ENCODE measurements around the gene GOLGA1.
"Not testable (repeated sequence)": the region's sequence is repeated elsewhere in the genome, so short reads cannot be mapped to it uniquely, and the experiment has no call there.

Gene GOLGA1

DNA sequence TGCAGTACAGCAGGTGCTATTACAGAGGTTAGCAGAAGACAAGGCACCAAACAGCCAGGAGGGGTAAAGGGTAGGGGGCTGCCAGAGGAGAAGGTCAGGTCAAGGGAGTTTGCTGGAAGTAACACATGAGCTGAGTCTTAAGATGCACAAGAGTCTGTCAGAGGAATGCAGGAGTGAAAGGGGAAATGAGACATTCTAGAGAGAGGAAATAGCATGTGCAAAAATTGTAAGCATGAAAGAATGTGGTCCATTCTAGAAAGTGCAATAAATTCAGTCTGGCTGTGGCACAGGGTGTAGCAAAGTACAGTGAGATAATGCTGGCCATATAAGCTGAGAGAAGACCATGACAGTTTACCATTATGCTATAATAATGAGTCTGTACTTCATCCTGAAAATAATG lies 6.6 kb downstream of the GOLGA1 start:
- DNase-seq = no peak

DNA sequence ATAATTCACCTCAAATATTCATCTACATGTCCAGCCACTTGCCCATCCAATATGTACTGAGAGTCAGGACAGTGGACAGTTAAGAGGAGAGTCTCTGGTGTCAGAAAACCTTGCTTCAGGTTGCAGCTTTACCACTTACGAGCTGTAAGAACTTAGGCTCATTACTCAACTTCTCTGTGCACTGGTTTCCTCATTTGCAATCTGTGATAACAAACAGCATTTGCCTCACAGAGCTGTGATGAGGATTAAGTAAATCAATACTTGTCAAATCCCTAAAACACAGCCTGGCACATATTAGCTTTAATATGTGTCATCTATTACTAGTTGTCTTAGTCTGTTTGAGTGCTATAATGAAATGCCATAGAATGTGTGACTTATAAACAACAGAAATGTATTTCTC lies 8.6 kb downstream of the GOLGA1 start:
- no peak for DNase-seq

DNA sequence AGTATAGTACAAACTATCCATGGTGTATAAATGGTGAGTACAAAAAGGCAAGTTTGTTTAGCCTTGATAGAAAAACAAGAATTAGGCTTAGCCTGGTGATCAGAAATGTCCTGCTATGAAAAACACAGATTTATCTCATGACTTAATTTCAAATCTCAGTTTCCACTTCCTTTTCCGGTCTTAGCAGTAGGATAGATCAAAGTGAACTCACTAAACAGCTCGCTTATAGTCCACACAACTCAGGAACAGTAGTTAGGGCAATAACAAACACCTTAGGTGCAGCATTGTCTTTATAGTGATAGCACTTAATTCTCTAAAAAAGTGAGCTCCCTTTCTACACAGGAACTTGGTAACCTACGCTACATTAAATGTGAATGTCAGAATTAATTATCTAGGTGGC lies 11.4 kb downstream of the GOLGA1 start:
- DNase-seq = no peak

- no peak for DNase-seq
These were observed 12.8 kb downstream of the GOLGA1 start for GRCh38 chr9:124928116-124928515.

GRCh38 chr9:124920394-124920793 lies 20.5 kb downstream of the GOLGA1 start:
- DNase-seq = not testable (repeated sequence)

- no peak for DNase-seq
These were observed 26.0 kb downstream of the GOLGA1 start for GRCh38 chr9:124914753-124915405.

DNA sequence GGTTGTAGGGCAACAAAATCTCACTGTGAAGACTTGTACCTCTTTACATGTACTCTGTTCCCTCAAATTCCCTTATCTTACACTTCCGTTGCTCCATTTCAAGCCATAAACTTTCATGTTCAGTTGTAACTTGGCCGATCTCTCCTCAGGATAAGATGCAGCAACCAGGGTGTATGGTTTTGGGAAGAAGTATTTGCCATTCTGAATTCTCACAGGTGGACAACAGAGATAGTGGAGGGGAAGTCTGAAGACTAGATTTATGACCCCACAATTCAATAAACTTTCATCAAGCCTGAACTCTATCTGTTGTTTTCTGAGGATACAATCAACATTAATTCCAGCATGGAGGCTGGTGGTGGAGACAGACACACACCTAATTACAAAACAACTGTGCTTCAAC lies 27.5 kb downstream of the GOLGA1 start:
- no peak for DNase-seq

- DNase-seq = no peak
These were observed 29.1 kb downstream of the GOLGA1 start for GRCh38 chr9:124911766-124912165.

GRCh38 chr9:124908098-124908497 lies 32.8 kb downstream of the GOLGA1 start:
- DNase-seq = no peak

DNA sequence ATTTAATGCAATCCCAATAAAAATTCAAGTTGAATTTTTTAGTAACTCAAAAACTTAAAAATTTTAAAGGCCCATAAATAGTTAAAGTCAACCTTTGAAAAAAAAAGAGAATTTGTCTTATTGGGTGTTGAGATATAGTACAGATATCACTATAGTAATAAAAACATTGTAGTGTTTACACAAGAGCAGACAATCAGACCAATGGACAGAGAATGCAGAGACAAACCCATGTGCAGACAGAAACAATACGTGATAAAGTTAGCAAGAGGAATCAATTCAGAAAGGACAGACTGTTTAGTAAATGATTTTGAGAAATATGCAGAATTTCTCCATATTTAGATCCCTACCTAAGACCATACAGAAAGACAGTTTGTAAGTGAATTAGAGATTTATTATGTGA lies 33.9 kb downstream of the GOLGA1 start:
- no peak for DNase-seq

DNA sequence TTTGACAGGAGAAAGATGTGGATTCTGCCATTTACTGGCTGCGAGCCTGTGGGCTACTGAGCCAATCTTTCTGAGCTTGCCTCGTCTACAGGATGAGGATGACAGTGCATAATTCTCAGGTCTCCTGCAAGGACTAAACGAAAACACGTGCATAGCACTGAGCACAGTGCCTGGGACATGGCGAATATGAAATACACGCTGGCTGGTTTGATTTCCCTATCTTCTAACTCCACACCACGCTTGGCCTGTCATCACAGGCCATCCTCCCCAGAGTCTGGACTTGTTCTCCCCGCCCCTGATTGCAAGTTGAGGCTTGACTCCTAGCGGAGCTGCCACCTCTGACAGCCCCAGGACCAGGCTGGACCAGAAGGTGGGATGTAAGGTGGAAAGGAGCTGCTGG lies 41.0 kb downstream of the GOLGA1 start:
- no peak for DNase-seq

- no peak for DNase-seq
These were observed 43.1 kb downstream of the GOLGA1 start for GRCh38 chr9:124897570-124898460.

GRCh38 chr9:124894741-124895170 lies 46.1 kb downstream of the GOLGA1 start:
- peak; percentile 18 for DNase-seq

DNA sequence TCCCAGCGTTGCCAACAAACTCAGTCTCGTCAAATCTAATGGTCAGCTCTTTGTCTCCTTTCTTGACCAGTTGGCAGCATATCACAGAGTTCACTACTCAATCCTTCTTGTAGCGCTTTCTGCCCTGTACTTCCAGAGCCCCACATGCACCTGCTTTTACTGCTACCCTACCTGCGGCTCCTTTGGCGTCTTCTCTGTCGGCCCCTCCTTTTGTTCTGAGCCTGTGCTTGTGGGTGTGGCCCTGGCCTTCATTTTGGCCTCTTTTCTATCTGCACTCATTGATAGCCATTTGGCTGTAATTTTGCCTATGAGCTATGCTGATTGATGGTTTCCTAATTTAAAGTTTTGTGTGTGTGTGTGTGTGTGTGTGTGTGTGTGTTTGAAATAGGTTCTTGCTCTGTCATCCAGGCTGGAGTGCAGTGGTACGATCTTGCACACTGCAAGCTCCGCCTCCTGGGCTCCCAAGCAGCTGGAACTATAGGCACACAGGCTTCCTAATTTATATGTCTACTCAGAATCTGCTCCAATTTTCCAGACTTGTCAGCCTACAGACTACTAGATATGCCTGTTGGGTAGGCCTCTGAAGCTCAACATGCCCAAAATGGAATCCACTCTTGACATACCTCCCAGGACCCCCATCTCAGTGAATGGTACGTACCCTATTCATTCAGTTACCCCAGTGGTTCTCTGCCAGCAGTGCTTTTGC lies 46.7 kb downstream of the GOLGA1 start:
- DNase-seq = no peak

DNA sequence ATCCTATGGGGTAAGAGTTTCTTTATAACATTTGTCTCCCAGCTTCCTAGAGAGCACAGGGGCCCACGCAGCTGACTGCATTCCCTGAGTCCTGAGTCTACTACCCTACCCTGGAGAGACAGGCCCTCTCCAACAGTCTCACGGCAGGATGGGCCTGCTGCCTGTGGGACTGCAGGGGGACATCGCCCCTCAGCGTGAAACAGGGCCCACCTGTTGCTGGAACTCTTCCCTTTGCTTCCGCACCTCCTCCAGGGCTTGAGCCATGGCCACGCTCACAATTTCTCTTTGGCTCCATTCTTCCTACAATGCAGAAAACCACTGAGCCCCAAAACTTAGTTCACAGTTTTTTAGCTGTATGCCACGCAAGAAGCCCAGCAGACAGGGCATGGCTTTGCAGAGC lies 50.7 kb downstream of the GOLGA1 start:
- no peak for DNase-seq

- DNase-seq = no peak
These were observed 51.9 kb downstream of the GOLGA1 start for GRCh38 chr9:124889006-124889405.

- DNase-seq = no peak
These were observed 53.1 kb downstream of the GOLGA1 start for GRCh38 chr9:124887832-124888231.

DNA sequence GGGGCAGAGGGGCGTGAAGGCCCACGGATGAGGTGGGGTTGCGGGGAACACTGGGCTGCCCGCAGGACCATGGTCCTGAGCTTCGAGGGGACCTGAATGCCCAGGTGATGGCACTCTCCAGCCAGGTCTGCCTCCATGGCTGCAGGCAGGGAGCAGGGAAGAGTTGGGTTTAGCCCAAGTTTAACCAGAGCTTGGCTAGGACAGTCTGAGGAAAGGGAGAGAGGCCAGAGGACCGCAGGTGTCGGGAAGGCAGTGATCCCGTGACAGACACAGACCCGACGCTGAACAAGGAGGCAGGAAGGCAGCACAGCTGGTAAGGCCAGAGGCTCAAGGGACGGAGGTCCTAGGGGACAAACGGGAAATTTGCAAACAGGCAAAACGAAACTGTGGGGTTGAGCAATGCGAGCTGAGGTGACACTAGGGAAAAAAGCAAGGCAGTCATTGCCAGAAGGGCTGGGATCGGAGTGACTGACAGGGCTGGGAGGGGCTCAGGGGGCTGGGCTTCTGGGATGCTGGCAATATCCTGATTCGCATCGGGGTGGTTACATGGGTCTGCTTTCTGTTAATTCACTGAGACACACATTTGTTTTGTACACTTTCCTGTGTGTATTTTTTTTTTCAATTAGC lies 53.9 kb downstream of the GOLGA1 start:
- no peak for DNase-seq

GRCh38 chr9:124886461-124886860 lies 54.4 kb downstream of the GOLGA1 start:
- DNase-seq = no peak

DNA sequence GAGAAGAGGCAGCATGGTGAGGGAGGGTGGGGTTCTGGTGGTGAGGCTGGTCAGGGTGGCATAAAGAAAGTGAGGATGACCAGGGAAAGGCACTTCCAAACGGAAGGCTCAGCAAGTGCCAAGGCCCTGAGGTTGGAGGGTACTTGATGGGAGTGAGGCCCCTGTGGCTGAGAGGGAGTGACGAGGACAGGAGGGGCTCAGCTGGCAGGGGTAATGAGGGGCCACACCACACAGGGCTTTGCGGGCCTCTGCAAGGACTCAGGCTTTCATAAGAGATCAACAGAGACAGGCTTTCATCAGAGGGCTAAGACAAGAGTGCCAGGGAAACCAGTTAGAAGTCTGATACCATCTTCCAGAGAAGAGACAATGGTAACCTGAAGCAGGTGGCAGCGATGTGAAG lies 55.3 kb downstream of the GOLGA1 start:
- no peak for DNase-seq

DNA sequence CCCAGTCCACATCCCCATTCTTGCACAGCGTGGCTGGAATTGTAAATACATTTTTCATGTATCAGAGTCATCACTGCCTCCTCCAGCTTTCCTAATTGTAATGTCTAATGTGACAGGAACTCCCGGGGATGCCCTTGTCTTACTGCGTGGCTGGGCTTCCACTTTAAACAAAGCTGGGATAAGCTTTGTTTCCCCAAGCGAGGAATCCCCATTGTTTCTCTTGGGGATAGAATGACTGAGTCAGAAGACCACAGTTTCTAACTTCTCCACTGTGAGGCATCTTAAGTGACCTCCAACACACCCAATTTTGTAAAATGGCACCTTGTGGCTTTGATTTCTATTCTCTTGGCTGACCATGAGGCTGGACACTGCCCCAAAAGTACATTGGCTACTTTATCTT lies 56.5 kb downstream of the GOLGA1 start:
- no peak for DNase-seq

DNA sequence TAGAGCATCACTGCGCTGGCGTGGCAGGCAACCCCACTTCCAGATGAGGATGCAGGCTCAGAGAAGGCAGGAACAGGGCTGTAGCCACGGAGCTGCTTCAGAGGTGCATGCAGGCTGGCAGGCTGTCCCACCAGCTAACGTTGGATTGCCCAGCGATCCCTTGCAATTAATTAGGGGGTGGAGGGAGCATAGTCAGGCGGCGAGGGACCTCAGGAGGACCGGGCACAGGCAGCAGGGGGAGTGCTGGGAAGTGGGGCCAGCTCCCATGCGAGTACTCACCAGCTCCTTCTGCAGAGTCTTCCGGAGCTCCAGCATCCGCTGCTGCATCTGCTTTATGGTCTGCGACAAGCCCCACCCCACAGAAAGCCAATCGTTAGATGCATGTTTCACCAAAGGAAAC lies 58.7 kb downstream of the GOLGA1 start:
- DNase-seq = no peak

GRCh38 chr9:124881138-124881743 lies 59.6 kb downstream of the GOLGA1 start:
- DNase-seq = no peak

Data from stimulated activated CD4-positive, alpha-beta T cell treated with anti-CD3 and anti-CD28 coated beads, Interleukin-15, amount 100 ng/mL, for 24 hours (primary cell).